MCF 10A (cell line): ENCODE data around the gene ABCA8. TPM values are rescaled to one million over a fixed set of nuclear protein-coding genes. Genes with fewer than 3 reads are reported as not detected.

ENCODE experiments used
- BruUV-seq: library from RNA; stranded (reverse); fragments of 400-500 nt; replicated peaks from 2 replicates; lab custom pipeline; 2021; lab: Mats Ljungman, UMichigan
- CTCF ChIA-PET: fragments of 300-600 bp; sonication (Branson Sonifier 250); formaldehyde crosslinking; extraction: SDS; loops from one replicate; lab custom pipeline; 2021; ENCODE audit warnings: antibody characterized with exemption, inconsistent platforms; lab: Yijun Ruan, JAX
- POLR2A ChIA-PET: fragments of 300-600, 350-650 bp; sonication (Branson Sonifier 250); formaldehyde crosslinking; extraction: SDS; loops from one replicate; lab custom pipeline; 2020; ENCODE audit warnings: antibody characterized with exemption, inconsistent platforms; lab: Yijun Ruan, JAX
- DNase-seq: peaks from one replicate; pipeline ENCODE4 v3.0.0-alpha.2; 2018; ENCODE audit not compliant: unreplicated experiment
- H3K27ac Mint-ChIP-seq: one replicate; pipeline ENCODE4 v1.8.0; 2022; ENCODE audit warnings: mild to moderate bottlenecking, low read depth, mixed read lengths; ENCODE audit not compliant: unreplicated experiment
- H3K27me3 Mint-ChIP-seq: one replicate; pipeline ENCODE4 v1.8.0; 2022; ENCODE audit warnings: mixed read lengths; ENCODE audit not compliant: insufficient read depth, unreplicated experiment
- H3K36me3 Mint-ChIP-seq: one replicate; pipeline ENCODE4 v1.8.0; 2022; ENCODE audit warnings: mild to moderate bottlenecking, moderate library complexity, mixed read lengths; ENCODE audit not compliant: insufficient read depth, unreplicated experiment
- H3K4me1 Mint-ChIP-seq: one replicate; pipeline ENCODE4 v1.8.0; 2022; ENCODE audit warnings: mixed read lengths; ENCODE audit not compliant: insufficient read depth, unreplicated experiment
- H3K4me3 Mint-ChIP-seq: one replicate; pipeline ENCODE4 v1.8.0; 2022; ENCODE audit warnings: mild to moderate bottlenecking, moderate library complexity, mixed read lengths; ENCODE audit not compliant: unreplicated experiment
- H3K9me3 Mint-ChIP-seq: one replicate; pipeline ENCODE4 v1.8.0; 2022; ENCODE audit warnings: mixed read lengths; ENCODE audit not compliant: unreplicated experiment
- intact Hi-C: fragments of 100-400 bp; cut with micrococcal nuclease; formaldehyde crosslinking; loops from 2 replicates; pipeline ENCODE4 v1.14.1; 2022
- total RNA-seq: library from RNA; stranded (reverse); gene quantifications from 2 replicates; pipeline ENCODE4 v1.2.3, GENCODE V29; 2022
- TF ChIP-seq, protein P1 (sequence below): fragments of 200-600 bp; IDR thresholded peaks from one replicate; pipeline ENCODE4 v1.8.0; 2022; ENCODE audit warnings: antibody characterized with exemption, mild to moderate bottlenecking; ENCODE audit not compliant: unreplicated experiment

Gene ABCA8
- total RNA-seq, 1 experiment from 2014 or later: 1.5 TPM

- Mint-ChIP-seq H3K27ac (no peak overlapping the region), H3K4me3 (no peak overlapping the region), H3K4me1 (peaks cover 7% of the 10 kb centered on the region), H3K27me3 (no peaks in the 10 kb centered on the region), H3K9me3 (no peaks in the 10 kb centered on the region), H3K36me3 (peaks cover 12% of the 10 kb centered on the region)
- TF ChIP-seq, protein P1, sequence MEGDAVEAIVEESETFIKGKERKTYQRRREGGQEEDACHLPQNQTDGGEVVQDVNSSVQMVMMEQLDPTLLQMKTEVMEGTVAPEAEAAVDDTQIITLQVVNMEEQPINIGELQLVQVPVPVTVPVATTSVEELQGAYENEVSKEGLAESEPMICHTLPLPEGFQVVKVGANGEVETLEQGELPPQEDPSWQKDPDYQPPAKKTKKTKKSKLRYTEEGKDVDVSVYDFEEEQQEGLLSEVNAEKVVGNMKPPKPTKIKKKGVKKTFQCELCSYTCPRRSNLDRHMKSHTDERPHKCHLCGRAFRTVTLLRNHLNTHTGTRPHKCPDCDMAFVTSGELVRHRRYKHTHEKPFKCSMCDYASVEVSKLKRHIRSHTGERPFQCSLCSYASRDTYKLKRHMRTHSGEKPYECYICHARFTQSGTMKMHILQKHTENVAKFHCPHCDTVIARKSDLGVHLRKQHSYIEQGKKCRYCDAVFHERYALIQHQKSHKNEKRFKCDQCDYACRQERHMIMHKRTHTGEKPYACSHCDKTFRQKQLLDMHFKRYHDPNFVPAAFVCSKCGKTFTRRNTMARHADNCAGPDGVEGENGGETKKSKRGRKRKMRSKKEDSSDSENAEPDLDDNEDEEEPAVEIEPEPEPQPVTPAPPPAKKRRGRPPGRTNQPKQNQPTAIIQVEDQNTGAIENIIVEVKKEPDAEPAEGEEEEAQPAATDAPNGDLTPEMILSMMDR: no peak
- BruUV-seq: no TSS peak
- ChIA-PET CTCF (interaction anchor here (0.5 to 1.1 kb wide), 2 partner anchors 17 to 210 kb away, joined by 3 read pairs; no protein-coding TSS in a partner anchor), POLR2A (no interaction called here)
- DNase-seq: no peak
- intact Hi-C loops: no loop called here
Observed at GRCh38 chr17:68987966-68988365, 32.8 kb upstream of the ABCA8 start.

DNA sequence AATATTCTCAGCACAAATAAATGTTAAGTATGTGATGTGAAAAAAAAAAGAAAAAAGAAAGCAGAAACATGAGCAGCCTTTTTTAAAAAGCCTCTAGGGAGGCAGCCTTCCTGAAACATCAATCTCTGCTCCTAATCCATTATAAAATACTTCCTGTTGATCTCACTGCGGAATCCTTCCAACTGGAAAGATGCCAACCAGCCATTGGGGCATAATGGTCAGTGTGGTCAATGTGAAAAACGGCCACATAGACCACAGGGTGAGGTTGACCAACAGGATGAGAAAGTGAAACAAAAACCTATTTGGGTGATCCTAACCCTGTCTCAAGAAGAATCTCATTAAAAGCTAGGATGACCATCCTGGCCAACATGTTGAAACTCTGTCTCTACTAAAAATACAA lies 26.1 kb upstream of the ABCA8 start:
- H3K4me1 Mint-ChIP-seq: no peaks in the 10 kb centered on the region
- BruUV-seq: no TSS peak
- intact Hi-C loops: no loop called here
- no peaks in the 10 kb centered on the region for H3K27me3 Mint-ChIP-seq
- H3K36me3 Mint-ChIP-seq: peaks cover 9% of the 10 kb centered on the region
- H3K4me3 Mint-ChIP-seq: no peak overlapping the region
- H3K9me3 Mint-ChIP-seq: no peaks in the 10 kb centered on the region
- POLR2A ChIA-PET: no interaction called here
- peak; percentile 29 for DNase-seq
- TF ChIP-seq, protein P1: no peak
- CTCF ChIA-PET: no interaction called here
- H3K27ac Mint-ChIP-seq: no peak overlapping the region

GRCh38 chr17:68973098-68973846 lies 18.1 kb upstream of the ABCA8 start:
- peak overlapping the region; percentile 12 for H3K27ac Mint-ChIP-seq
- H3K36me3 Mint-ChIP-seq: peaks cover 6% of the 10 kb centered on the region
- BruUV-seq: no TSS peak
- no peaks in the 10 kb centered on the region for H3K27me3 Mint-ChIP-seq
- ChIA-PET CTCF (interaction anchor here (0.6 to 1.5 kb wide), 8 partner anchors 14 to 532 kb away, joined by 3 to 5 read pairs (median 4); no protein-coding TSS in a partner anchor), POLR2A (no interaction called here)
- intact Hi-C loops: loop anchor here (2.0 kb wide), 1 partner anchor 550 kb away; no protein-coding TSS in a partner anchor
- no peaks in the 10 kb centered on the region for H3K4me1 Mint-ChIP-seq
- H3K4me3 Mint-ChIP-seq: no peak overlapping the region
- DNase-seq: no peak
- H3K9me3 Mint-ChIP-seq: no peaks in the 10 kb centered on the region
- TF ChIP-seq, protein P1: no peak

DNA sequence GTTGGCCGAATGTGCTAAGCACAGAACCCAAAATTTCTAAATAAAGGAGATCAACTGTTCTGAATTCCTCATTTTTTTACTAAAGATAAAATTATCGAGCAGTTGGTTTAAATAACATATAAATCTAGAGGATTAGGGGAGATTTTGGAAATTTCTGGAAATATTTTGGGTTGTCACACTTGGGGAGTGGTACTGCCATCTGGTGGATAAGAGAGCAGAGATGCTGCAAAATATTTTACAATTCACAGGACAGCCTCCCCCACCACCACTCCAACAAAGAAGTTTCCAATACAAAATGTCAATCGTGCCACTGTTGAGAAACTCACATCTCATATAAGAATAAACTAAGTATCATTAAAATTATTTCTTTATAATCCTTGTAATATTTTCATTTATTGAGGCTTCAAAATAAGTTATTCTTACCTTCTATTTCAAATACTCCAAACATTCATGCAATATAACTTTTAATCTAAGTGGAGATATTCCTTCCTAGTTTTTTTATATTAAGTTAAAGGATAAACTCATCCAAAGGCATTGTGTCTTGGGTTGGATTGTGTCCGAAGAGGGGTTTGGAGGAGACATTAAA lies 17.0 kb upstream of the ABCA8 start:
- no peak overlapping the region for H3K4me3 Mint-ChIP-seq
- ChIA-PET CTCF (interaction anchor here (0.7 to 2.8 kb wide), 11 partner anchors 15 to 533 kb away, joined by 3 to 25 read pairs (median 4); no protein-coding TSS in a partner anchor), POLR2A (no interaction called here)
- H3K9me3 Mint-ChIP-seq: no peaks in the 10 kb centered on the region
- no TSS peak for BruUV-seq
- intact Hi-C loops: loop anchor here (1.0 to 2.0 kb wide), 4 partner anchors 178 to 551 kb away; no protein-coding TSS in a partner anchor
- H3K36me3 Mint-ChIP-seq: peaks cover 6% of the 10 kb centered on the region
- peak; percentile 48 for DNase-seq
- no peaks in the 10 kb centered on the region for H3K4me1 Mint-ChIP-seq
- no peaks in the 10 kb centered on the region for H3K27me3 Mint-ChIP-seq
- no peak overlapping the region for H3K27ac Mint-ChIP-seq
- TF ChIP-seq, protein P1: peak; percentile 63
